H1 (cell line): ENCODE data around the gene CACNA1C. TPM values are rescaled to one million over a fixed set of nuclear protein-coding genes. Genes with fewer than 3 reads are reported as not detected.

Experiments
- CTCF ChIA-PET: fragments of 300-600 bp; sonication (Branson Sonifier 250); formaldehyde crosslinking; loops from one replicate; lab custom pipeline; 2021; ENCODE audit not compliant: partially characterized antibody; lab: Charles Lee
- POLR2A ChIA-PET: fragments of 300-600 bp; sonication (Branson Sonifier 250); formaldehyde crosslinking; loops from one replicate; lab custom pipeline; 2021; ENCODE audit warnings: inconsistent platforms; ENCODE audit not compliant: partially characterized antibody; lab: Charles Lee
- DNase-seq, 2 experiments: peaks; one replicate each; pipeline versions ENCODE4 v3.0.0 to v3.0.0-alpha.2; 2010 to 2022; ENCODE audit warnings: low spot score in 2 of 2, low read depth in 1 of 2, mixed read lengths in 1 of 2
- FAIRE-seq: peaks from 2 replicates; lab custom pipeline; 2011; peaks lifted over from hg19 to GRCh38; lab: Jason Lieb, UNC
- H2AFZ ChIP-seq: 2 replicates; pipeline ENCODE4 v1.8.1; 2012; ENCODE audit warnings: low read length, inconsistent platforms
- H2AK5ac ChIP-seq: 2 replicates; pipeline ENCODE4 v1.6.1; 2013; ENCODE audit warnings: low read depth, low read length
- H2BK120ac ChIP-seq: replicated peaks from 2 replicates; pipeline ENCODE3; 2013; ENCODE audit warnings: low read depth, low read length, inconsistent platforms
- H2BK12ac ChIP-seq: 2 replicates; pipeline ENCODE4 v1.6.1; 2013; ENCODE audit warnings: low read depth, low read length
- H2BK15ac ChIP-seq: 2 replicates; pipeline ENCODE4 v1.6.1; 2013; ENCODE audit warnings: low read length
- H2BK20ac ChIP-seq: 2 replicates; pipeline ENCODE4 v1.6.1; 2013; ENCODE audit warnings: low read length
- H2BK5ac ChIP-seq: 2 replicates; pipeline ENCODE4 v1.6.1; 2013; ENCODE audit warnings: low read depth, low read length
- H3K14ac ChIP-seq: 2 replicates; pipeline ENCODE4 v1.6.1; 2013; ENCODE audit warnings: inconsistent platforms; ENCODE audit not compliant: insufficient read length
- H3K18ac ChIP-seq: 2 replicates; pipeline ENCODE4 v1.6.1; 2013; ENCODE audit warnings: low read length; ENCODE audit errors: extremely low read depth
- H3K23ac ChIP-seq: 2 replicates; pipeline ENCODE4 v1.6.1; 2013; ENCODE audit warnings: inconsistent platforms; ENCODE audit not compliant: insufficient read length
- H3K23me2 ChIP-seq: 2 replicates; pipeline ENCODE4 v1.6.1; 2013; ENCODE audit warnings: low read depth, low read length
- H3K27ac ChIP-seq: 2 replicates; pipeline ENCODE4 v1.6.1; 2011; ENCODE audit warnings: low read depth, low read length, inconsistent platforms
- H3K27me3 ChIP-seq, 4 experiments: replicated peaks in 1 of 4; 1 replicate in 1 of 4; 2 replicates in 3 of 4; pipeline versions ENCODE4 v1.6.1 to v1.8.1; 2011 to 2013; ENCODE audit warnings: low read length in 3 of 4, mild to moderate bottlenecking in 3 of 4, inconsistent platforms in 2 of 4, mixed read lengths in 2 of 4, moderate library complexity in 1 of 4; ENCODE audit not compliant: control insufficient read depth in 3 of 4, insufficient read depth in 3 of 4; ENCODE audit errors: extremely low read depth in 1 of 4
- H3K36me3 ChIP-seq, 4 experiments: 2 replicates each; pipeline versions ENCODE4 v1.6.1 to v1.8.1; 2011 to 2013; ENCODE audit warnings: mild to moderate bottlenecking in 4 of 4, low read length in 3 of 4, moderate library complexity in 2 of 4, control low read depth in 1 of 4, inconsistent platforms in 1 of 4; ENCODE audit not compliant: insufficient read depth in 4 of 4, control insufficient read depth in 2 of 4
- H3K4ac ChIP-seq: replicated peaks from 2 replicates; pipeline ENCODE3; 2013; ENCODE audit warnings: low read length, low read depth, mixed read lengths, inconsistent platforms; ENCODE audit not compliant: insufficient read length
- H3K4me1 ChIP-seq, 4 experiments: replicated peaks in 1 of 4; 1 replicate in 1 of 4; 2 replicates in 3 of 4; pipeline versions ENCODE4 v1.6.1 to v1.8.1; 2011 to 2013; ENCODE audit warnings: low read length in 3 of 4, inconsistent platforms in 2 of 4, mixed read lengths in 1 of 4; ENCODE audit not compliant: insufficient read depth in 4 of 4, control insufficient read depth in 3 of 4
- H3K4me2 ChIP-seq, 2 experiments: 2 replicates each; pipeline versions ENCODE4 v1.6.1 to v1.8.1; 2011 to 2013; ENCODE audit warnings: low read depth in 2 of 2, low read length in 2 of 2, control low read depth in 1 of 2, inconsistent platforms in 1 of 2, mild to moderate bottlenecking in 1 of 2; ENCODE audit not compliant: insufficient read depth in 1 of 2
- H3K4me3 ChIP-seq, 4 experiments: fragments of 200-600, 300-600 bp in 1 of 4; sonication (generic), shearing (Covaris generic), sonication (Bioruptor Twin) in 1 of 4; 2 replicates each; pipeline versions ENCODE4 v1.5.1 to v1.8.1; 2011 to 2016; ENCODE audit warnings: low read length in 4 of 4, low read depth in 3 of 4, control low read depth in 2 of 4, inconsistent platforms in 2 of 4, mild to moderate bottlenecking in 2 of 4, mixed read lengths in 1 of 4, moderate library complexity in 1 of 4; ENCODE audit not compliant: insufficient read depth in 2 of 4; ENCODE audit errors: extremely low read depth in 1 of 4
- H3K56ac ChIP-seq: replicated peaks from 2 replicates; pipeline ENCODE3; 2013; ENCODE audit warnings: low read depth, mild to moderate bottlenecking, mixed read lengths, low read length, inconsistent platforms; ENCODE audit not compliant: insufficient read length
- H3K79me1 ChIP-seq: 2 replicates; pipeline ENCODE4 v1.6.1; 2013; ENCODE audit warnings: low read depth, low read length, control low read depth
- H3K79me2 ChIP-seq, 2 experiments: 2 replicates each; pipeline versions ENCODE4 v1.6.1 to v1.8.1; 2012 to 2013; ENCODE audit warnings: low read length in 2 of 2, mild to moderate bottlenecking in 2 of 2, inconsistent platforms in 1 of 2; ENCODE audit not compliant: insufficient read depth in 2 of 2, control insufficient read depth in 1 of 2
- H3K9ac ChIP-seq, 4 experiments: replicated peaks in 1 of 4; 1 replicate in 1 of 4; 2 replicates in 3 of 4; pipeline versions ENCODE4 v1.6.1 to v1.8.1; 2011 to 2013; ENCODE audit warnings: low read depth in 3 of 4, low read length in 3 of 4, control low read depth in 2 of 4, mild to moderate bottlenecking in 2 of 4, moderate library complexity in 2 of 4, inconsistent platforms in 1 of 4; ENCODE audit errors: extremely low read depth in 1 of 4
- H3K9me3 ChIP-seq, 2 experiments: 2 replicates each; pipeline versions ENCODE4 v1.6.1 to v1.8.1; 2012 to 2013; ENCODE audit warnings: mild to moderate bottlenecking in 2 of 2, moderate library complexity in 2 of 2, control low read depth in 1 of 2, inconsistent platforms in 1 of 2, low read depth in 1 of 2, low read length in 1 of 2, mixed read lengths in 1 of 2; ENCODE audit not compliant: insufficient read depth in 2 of 2
- H4K20me1 ChIP-seq, 2 experiments: replicated peaks in 1 of 2; 2 replicates each; pipeline versions ENCODE3 to v1.8.1; 2011 to 2013; ENCODE audit warnings: inconsistent platforms in 2 of 2, low read length in 2 of 2, mild to moderate bottlenecking in 1 of 2; ENCODE audit not compliant: insufficient read depth in 2 of 2, control insufficient read depth in 1 of 2
- H4K5ac ChIP-seq: 2 replicates; pipeline ENCODE4 v1.6.1; 2013; ENCODE audit warnings: low read length, low read depth, mixed read lengths, inconsistent platforms; ENCODE audit not compliant: insufficient read length
- H4K8ac ChIP-seq: 2 replicates; pipeline ENCODE4 v1.8.0; 2013; ENCODE audit warnings: mild to moderate bottlenecking, moderate library complexity, low read length, inconsistent platforms; ENCODE audit not compliant: insufficient read depth; ENCODE audit errors: extremely low read depth
- H4K91ac ChIP-seq: replicated peaks from 2 replicates; pipeline ENCODE3; 2013; ENCODE audit warnings: low read length, mixed read lengths, inconsistent platforms; ENCODE audit not compliant: insufficient read length
- RXRA ChIP-seq: IDR thresholded peaks from 2 replicates; pipeline ENCODE4 v1.6.1; 2011; ENCODE audit warnings: low read depth, mild to moderate bottlenecking, low read length, moderate library complexity; ENCODE audit not compliant: insufficient read depth
- TEAD4 ChIP-seq: IDR thresholded peaks from 2 replicates; pipeline ENCODE4 v1.6.1; 2012; ENCODE audit warnings: low read depth, low read length, inconsistent platforms, mixed read lengths
- WGBS, 2 experiments: shearing (Covaris generic) in 1 of 2; methylation state at CpG; one replicate each; pipeline versions ENCODE4 v1.1.6 to v1.1.7; 2013 to 2015; ENCODE audit warnings: low lambda C conversion rate in 2 of 2, mixed read lengths in 2 of 2, inconsistent platforms in 1 of 2, low coverage in 1 of 2, missing lambda C conversion rate in 1 of 2; ENCODE audit not compliant: insufficient replicate concordance in 2 of 2, insufficient coverage in 1 of 2, insufficient read length in 1 of 2; ENCODE audit errors: extremely low coverage in 1 of 2, missing lambda C conversion rate in 1 of 2; 5-methylcytosine and 5-hydroxymethylcytosine counted together
- polyA plus RNA-seq, 7 experiments: library from polyadenylated mRNA; depleted of rRNA in 3 of 7; stranded (reverse) in 5 of 7; unstranded in 2 of 7; fragments of >200 nt in 5 of 7; fragments of 200-250 nt in 2 of 7; gene quantifications; 1 replicate in 5 of 7; 2 replicates in 1 of 7; 4 replicates in 1 of 7; pipeline versions ENCODE4 v1.2.1 to v1.2.3, GENCODE V29; 2011 to 2013; ENCODE audit warnings: missing spikeins in 2 of 7, mixed read lengths in 2 of 7
- total RNA-seq: library from RNA; stranded (reverse); fragmentation: NEBNext Ultra II Directional; extraction: Animal tissue kit (Norgen Biotek cat#: 25700); gene quantifications from 2 replicates; pipeline ENCODE4 v1.2.1, GENCODE V29; 2021

CACNA1C gene
- total and polyA plus RNA-seq, 2 of the 8 experiments (the other 6 are each of a cell fraction or from before 2014, with no cell fraction given): 1.3 TPM

DNA sequence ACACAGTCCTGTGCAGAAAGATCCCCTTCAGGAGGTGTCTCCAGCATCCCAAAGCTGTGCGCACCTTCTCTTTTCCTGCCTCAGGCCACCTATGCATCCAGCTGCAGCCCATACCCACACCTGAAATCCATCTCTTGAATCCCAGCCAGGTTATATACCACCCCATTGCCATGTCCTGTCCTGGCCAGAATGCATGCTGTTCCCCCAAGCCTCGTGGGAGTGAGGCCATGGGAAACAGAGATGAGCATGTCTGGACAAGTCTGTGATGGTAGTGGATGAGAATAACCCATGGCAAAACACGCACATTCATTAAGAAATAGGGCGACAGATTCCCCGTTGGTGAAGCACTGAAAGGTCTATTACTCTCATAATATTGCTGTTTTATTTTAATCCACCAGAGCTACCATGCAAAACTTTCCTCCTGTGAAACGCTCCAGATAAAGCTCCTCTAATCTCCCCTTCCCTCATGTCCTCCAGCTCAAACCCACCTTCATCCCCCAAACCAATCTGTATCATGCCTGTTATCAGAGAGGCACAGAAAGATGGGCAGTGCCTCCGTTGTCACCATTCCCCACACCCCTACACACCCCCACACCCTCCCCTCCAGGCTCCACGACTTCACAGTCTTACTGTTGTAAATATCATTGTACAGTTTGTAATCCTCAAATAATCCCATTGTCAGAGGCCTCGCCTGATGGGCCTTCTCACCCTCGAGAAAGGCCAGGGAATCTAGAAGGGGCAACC is 644.4 kb downstream of the CACNA1C start:
- H4K5ac ChIP-seq: no peak overlapping the region
- H4K8ac ChIP-seq: no peak overlapping the region
- H3K56ac ChIP-seq: no peak overlapping the region
- H3K36me3 ChIP-seq: no peaks in the 10 kb centered on the region
- H2BK20ac ChIP-seq: peak overlapping the region; percentile 34; the same call in 1 of the 2 replicates
- no peak overlapping the region for H3K4me2 ChIP-seq
- H2AK5ac ChIP-seq: no peak overlapping the region; the same call in 1 of the 2 replicates
- peaks cover 0 to 3% (median 0%) of the 10 kb centered on the region in 4 experiments; a peak in 1 of 7 replicates for H3K27me3 ChIP-seq
- H2BK120ac ChIP-seq: no peak overlapping the region
- no peaks in the 10 kb centered on the region for H4K20me1 ChIP-seq
- H3K18ac ChIP-seq: no peak overlapping the region
- WGBS, 2 experiments: 80% methylated on average over 10 of the region's 10 CpGs; no CpG with 5 or more reads in 1 of the 2 experiments
- TF ChIP-seq RXRA (no peak), TEAD4 (no peak)
- H3K4ac ChIP-seq: no peak overlapping the region
- H3K23ac ChIP-seq: no peak overlapping the region
- POLR2A ChIA-PET: no interaction called here
- DNase-seq (no peak), FAIRE-seq (no peak)
- no peak overlapping the region for H3K9ac ChIP-seq
- H2AFZ ChIP-seq: no peak overlapping the region
- no peak overlapping the region for H3K27ac ChIP-seq
- H3K23me2 ChIP-seq: peaks cover 2% of the 10 kb centered on the region; the same call in 1 of the 2 replicates
- peaks cover 0 to 6% (median 2%) of the 10 kb centered on the region in 4 experiments; a peak in 3 of 7 replicates for H3K4me1 ChIP-seq
- no peak overlapping the region for H2BK12ac ChIP-seq
- H3K4me3 ChIP-seq: no peak overlapping the region
- CTCF ChIA-PET: interaction anchor here (0.9 kb wide), 1 partner anchor 87 kb away, joined by 4 read pairs; no protein-coding TSS in a partner anchor
- no peak overlapping the region for H3K14ac ChIP-seq
- peak overlapping the region; percentile 52; the same call in 1 of the 2 replicates for H2BK5ac ChIP-seq
- H4K91ac ChIP-seq: no peak overlapping the region
- peaks cover 4 to 12% of the 10 kb centered on the region in 2 experiments; a peak in 3 of 4 replicates for H3K9me3 ChIP-seq
- H3K79me1 ChIP-seq: no peaks in the 10 kb centered on the region
- no peaks in the 10 kb centered on the region for H3K79me2 ChIP-seq
- no peak overlapping the region for H2BK15ac ChIP-seq
